Measurements from ENCODE around the gene IFNA21.
"Not testable (repeated sequence)": the region's sequence is repeated elsewhere in the genome, so short reads cannot be mapped to it uniquely, and the experiment has no call there.

Gene IFNA21

DNA sequence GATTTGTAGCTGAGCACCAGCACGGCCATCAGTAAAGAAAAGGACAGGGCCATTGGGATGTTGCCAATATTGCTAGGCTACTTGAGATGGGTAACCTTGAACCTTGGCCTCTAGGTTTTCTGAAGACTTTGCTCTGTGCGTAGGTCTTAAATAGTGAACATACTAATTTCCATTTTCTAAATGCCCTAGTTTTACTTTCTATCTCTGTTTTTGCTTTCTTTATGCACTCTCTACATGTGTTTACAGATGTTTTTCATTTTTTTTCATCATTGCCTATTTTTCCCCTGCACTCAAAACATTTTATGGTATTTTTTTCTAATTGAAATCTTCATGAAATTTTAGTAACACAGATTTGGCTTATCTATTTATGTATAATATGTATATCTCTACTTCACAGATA is at the start of gene IFNA21:
Gene IFNA21, minus strand, starts transcription at position 101 of the 400 bp plus-strand sequence. Its CDS starts 48 bp downstream, at position 53.
- DNase-seq = not testable (repeated sequence)

DNA sequence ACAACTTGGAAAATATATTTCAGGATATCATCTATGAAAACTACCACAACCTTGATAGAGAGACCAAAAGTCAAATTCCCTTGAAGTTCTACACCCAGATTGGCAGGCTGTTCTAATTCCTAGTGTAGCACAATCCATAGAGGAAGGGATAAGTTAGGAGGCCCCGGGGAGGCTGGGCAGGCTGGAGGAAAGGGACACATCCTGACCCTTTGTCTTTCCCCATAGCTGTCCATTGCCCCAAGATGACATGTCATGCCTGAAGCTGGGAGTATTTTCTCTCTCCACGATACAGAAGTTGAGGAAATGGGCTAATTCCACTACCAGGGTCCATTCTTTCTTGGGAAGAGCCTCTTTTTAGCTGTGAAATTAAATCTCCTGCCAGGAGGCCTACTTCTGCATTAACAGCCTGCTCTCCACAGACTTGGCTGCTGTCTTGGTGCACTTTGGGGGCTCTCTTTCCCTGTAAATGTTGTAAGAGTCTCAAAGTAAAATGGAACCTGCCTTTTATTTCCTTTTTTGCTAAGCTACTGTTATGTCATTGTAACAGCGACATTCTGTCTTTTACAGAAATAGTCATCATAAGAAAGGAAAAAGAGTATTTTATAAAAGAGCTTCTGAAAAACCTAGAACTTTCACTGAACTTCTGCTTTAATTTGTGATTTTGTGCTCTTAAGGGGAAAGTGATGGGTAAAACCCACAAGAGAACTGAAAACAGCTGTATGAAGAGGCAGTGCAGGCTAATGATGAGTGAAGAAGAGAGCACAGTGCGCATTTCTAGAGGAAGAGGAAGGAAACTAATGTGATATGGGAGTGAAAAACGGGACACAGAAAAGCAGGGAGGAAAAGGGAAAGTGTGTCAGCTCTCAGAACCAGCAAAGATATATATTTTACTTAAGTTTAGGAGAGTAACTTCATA is 47.2 kb upstream of the IFNA21 start:
- not testable (repeated sequence) for DNase-seq

DNA sequence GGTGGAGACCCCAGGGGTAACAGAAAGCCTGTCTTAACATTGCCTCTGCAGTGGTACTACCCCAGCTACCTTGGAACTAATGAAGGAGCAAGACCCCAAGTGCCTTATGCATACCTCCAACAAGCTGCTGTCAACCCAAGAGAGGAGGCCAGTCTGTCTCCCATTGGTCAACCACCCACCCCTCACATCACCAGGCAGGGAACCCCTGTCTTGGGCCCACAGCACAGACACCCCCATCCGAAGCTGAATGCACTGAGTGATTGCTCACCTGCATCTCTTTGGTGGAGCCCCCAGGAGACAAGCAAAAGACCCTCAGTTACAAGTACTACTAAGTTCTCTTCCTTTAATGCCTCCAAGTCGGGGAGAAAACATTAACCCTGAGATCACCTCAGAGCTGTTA is 45.7 kb upstream of the IFNA21 start:
- DNase-seq = not testable (repeated sequence)

DNA sequence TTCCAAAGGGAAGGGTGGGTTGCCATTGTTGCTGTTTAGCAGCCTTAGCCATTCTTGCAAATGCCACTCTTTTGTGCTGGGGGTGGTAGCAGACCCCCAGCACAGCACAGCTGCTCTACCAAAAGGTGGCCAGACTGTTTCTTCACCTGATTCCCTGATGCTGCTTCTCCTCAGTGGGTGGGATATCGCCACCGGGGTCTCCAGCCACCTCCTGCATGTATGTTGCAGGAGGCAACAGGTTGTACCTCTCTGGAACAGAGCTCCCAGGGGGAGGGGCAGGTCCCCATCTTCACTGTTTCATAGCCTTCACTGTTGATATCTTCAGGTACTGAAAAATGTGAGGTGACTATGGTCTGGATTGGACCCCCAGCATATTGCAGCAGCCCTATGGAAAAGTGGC is 44.3 kb upstream of the IFNA21 start:
- not testable (repeated sequence) for DNase-seq

DNA sequence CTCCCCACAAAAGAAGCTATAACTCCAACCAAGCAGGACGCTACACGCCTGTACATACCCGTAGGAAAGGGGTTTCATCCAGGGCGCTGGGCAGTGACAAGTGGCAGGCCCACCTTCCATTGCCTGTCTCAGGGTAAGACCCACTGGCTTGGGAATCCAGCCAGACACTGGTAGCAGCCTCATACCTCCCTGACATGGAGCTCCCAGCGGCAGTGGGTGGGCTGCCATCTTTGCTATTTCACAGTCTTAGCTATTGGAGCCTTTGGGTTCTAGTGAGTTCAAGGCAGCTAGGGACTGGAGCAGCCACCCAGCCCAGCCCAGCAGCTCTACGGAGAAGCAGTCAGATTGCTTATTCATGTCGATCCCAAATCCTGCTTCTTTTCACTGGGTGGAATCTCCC is 43.9 kb upstream of the IFNA21 start:
- DNase-seq = no peak

DNA sequence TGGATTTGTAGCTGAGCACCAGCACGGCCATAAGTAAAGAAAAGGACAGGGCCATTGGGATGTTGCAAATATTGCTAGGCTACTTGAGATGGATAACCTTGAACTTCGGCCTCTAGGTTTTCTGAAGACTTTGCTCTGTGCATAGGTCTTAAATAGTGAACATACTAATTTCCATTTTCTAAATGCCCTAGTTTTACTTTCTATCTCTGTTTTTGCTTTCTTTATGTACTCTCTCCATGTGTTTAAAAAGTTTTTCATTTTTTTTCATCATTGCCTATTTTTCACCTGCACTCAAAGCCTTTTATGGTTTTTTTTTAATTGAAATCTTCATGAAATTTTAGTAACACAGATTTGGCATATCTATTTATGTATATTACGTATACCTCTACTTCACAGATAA is 40.6 kb upstream of the IFNA21 start, which contains the start of gene IFNA10:
Gene IFNA10, minus strand, starts transcription at position 101 of the 400 bp plus-strand sequence. Its CDS starts 46 bp downstream, at position 55.
- not testable (repeated sequence) for DNase-seq

DNA sequence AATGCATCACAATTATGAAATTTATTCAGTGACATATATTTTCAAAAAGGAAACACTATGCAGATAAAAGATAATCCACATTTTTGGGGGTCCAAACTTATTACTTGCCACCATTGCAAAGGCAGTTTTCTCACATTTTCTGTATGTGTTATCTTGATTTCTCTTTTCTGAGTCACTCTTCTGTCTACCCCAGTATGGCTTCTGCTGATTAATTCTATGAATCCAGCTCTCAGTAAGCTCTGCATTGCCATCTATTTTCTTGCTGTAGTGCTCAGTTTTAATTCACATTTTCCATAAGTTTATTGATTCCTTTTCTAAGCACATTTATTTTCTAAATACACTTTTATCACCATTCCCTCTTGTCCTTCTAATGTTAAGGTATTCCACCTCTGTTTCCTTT is 38.7 kb upstream of the IFNA21 start:
- no peak for DNase-seq

DNA sequence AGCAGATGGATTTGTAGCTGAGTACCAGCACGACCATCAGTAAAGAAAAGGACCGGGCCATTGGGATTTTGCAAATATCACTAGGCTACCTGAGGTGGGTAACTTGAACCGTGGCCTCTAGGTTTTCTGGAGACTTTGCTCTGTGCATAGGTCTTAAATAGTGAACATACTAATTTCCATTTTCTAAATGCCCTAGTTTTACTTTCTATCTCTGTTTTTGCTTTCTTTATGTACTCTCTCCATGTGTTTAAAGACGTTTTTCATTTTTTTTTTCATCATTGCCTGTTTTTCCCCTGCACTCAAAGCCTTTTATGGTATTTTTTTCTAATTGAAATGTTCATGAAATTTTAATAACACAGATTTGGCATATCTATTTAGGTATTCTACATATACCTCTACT is 35.6 kb upstream of the IFNA21 start, which contains the start of gene IFNA7:
Gene IFNA7, minus strand, starts transcription at position 101 of the 400 bp plus-strand sequence. Its CDS starts 40 bp downstream, at position 61.
- DNase-seq = not testable (repeated sequence)

DNA sequence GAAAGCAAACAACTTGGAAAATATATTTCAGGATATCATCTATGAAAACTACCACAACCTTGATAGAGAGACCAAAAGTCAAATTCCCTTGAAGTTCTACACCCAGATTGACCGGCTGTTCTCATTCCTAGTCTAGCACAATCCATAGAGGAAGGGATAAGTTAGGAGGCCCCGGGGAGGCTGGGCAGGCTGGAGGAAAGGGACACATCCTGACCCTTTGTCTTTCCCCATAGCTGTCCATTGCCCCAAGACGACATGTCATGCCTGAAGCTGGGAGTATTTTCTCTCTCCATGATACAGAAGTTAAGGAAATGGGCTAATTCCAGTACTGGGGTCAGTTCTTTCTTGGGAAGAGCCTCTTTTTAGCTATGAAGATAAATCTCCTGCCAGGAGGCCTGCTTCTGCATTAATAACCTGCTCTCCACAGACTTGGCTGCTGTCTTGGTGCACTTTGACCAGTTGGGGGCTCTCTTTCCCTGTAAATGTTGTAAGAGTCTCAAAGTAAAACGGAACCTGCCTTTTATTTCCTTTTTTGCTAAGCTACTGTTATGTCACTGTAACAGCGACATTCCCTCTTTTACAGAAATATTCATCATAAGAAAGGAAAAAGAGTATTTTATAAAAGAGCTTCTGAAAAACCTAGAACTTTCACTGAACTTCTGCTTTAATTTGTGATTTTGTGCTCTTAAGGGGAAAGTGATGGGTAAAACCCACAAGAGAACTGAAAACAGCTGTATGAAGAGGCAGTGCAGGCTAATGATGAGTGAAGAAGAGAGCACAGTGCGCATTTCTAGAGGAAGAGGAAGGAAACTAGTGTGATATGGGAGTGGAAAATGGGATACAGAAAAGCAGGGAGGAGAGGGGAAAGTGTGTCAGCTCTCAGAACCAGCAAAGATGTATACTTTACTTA is 28.7 kb upstream of the IFNA21 start:
- peak in 7 of 56 donors; percentile 3 to 59 (median 9) for DNase-seq

DNA sequence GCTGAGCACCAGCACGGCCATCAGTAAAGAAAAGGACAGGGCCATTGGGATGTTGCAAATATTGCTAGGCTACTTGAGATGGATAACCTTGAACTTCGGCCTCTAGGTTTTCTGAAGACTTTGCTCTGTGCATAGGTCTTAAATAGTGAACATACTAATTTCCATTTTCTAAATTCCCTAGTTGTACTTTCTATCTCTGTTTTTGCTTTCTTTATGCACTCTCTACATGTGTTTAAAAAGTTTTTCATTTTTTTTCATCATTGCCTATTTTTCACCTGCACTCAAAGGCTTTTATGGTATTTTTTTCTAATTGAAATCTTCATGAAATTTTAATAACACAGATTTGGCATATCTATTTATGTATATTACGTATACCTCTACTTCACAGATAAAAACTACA is 21.0 kb upstream of the IFNA21 start, which contains the start of gene IFNA4:
Gene IFNA4, minus strand, starts transcription at position 101 of the 400 bp plus-strand sequence. Its CDS starts 56 bp downstream, at position 45.
- not testable (repeated sequence) for DNase-seq

DNA sequence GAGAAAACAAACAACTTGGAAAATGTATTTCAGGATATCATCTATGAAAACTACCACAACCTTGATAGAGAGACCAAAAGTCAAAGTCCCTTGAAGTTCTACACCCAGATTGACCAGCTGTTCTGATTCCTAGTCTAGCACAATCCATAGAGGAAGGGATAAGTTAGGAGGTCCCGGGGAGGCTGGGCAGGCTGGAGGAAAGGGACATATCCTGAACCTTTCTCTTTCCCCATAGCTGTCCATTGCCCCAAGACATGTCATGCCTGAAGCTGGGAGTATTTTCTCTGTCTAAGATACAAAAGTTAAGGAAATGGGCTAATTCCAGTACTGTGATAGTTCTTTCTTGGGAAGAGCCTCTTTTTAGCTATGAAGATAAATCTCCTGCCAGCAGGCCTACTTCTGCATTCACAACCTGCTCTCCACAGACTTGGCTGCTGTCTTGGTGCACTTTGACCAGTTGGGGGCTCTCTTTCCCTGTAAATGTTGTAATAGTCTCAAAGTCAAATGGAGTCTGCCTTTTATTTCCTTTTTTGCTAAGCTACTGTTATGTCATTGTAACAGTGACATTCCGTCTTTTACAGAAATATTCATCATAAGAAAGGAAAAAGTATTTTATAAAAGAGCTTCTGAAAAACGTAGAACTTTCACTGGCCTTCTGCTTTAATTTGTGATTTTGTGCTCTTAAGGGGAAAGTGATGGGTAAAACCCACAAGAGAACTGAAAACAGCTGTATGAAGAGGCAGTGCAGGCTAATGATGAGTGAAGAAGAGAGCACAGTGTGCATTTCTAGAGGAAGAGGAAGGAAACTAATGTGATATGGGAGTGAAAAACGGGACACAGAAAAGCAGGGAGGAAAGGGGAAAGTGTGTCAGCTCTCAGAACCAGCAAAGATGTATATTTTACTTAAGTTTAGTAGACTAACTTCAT is 16.6 kb upstream of the IFNA21 start:
- DNase-seq = peak in 3 of 56 donors; percentile 1 to 7 (median 2)

DNA sequence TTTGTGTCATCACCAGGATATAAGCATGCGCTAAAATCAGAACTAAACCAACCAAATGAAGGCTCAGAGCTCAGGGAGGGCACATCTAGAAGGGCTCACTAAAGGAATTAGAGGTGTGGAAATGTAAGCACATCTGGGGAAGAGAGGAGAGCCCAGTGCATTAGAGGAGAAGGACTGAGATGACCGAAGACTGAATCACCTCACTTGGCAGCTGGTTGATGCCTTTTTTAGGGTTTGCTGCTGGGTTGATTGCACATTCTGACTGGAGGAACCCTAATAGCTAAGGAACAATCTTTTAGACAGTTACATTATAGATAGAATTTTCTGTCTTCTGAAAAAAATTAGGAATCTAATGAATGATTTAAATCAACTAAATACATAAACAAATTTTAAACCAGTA is 8.2 kb upstream of the IFNA21 start:
- no peak for DNase-seq

DNA sequence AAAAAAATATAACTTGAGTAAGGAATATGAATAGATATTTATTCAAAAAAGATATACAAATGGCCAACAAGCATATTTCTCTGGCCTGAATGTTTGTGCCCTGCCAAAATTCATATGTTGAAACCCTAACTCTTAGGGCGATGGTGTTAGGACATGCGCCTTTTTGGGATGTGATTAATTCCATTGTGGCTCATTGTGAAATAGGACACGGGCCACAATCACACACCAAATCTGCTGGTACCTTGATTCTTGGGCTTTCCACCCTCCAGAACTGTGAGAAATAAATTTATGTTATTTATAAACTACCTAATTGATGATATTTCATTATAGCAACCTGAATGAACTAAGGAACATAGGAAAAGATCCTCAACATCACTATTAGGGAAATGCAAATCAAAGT is 5.7 kb upstream of the IFNA21 start:
- DNase-seq = no peak

DNA sequence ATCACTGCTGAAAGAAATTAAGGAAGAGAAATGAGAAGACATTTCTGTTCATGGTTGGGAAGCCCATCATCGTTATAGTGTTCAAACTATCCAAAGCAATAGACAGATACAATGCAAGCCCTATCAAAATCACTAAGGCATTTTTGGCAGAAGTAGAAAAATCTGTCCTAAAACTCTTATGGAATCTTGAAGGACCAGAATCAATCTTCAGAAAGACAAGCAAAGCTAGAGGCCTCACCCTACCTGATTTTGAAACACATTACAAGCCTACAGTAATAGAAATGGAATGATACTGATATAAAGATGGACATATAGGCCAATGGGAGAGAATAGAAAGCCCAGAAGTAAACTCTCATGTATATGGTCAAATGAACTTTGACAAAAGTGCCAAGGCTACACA is 4.9 kb upstream of the IFNA21 start:
- no peak for DNase-seq

DNA sequence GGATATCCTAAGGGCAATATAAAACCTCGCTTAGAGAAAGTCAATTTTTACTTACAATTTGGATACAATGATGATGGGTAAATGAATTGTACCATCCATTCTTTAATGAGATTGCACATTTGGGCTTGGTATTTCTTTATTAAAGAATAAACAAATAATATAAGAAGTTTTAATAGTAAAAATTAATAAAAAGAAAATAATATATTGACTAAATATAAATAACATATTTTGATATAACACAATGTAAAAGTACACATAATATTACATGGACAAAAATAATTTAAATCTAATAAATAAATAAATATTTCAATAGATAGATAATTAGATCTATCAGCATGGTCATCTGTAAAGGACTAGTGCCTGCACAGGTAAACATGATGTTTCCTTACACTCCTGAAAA is 944 bp downstream of the IFNA21 start:
- no peak for DNase-seq

DNA sequence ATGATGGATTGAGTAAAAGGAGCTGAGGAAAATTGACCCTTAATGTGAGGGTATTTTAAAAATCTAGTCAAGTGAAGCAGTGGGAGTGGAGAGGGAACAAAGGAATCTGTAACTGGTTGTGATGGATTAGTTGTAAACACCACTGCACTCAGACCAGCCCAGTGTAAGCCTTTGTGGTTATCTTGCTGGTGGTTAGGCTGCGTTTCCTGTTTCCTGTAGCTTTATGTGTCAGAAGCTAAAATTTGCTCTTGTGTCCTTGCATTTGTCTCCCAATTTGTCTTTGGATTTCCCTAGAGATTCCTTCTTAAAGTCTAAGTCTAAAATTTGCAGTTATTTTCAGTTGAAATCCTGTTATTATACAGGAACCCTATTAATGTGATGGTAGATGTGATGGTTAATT is 6.3 kb downstream of the IFNA21 start:
- DNase-seq = no peak

DNA sequence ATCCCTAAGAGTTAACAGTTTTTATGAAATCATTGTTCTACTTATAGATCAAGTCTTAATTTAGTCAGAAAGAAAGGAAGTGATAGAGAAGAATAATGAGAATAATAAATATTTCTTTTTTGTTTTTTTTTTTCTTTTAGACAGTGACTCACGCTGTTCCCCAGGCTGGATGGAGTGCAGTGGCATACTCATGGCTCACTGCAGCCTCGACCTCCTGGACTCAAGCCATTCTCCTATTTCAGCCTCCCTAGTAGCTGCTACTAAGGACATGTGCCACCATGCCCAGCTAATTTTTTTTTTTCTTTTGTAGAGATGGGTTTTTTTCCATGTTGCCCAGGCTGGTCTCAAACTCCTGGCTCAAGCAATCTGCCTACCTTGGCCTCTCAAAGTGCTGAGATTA is 11.0 kb downstream of the IFNA21 start:
- no peak for DNase-seq

DNA sequence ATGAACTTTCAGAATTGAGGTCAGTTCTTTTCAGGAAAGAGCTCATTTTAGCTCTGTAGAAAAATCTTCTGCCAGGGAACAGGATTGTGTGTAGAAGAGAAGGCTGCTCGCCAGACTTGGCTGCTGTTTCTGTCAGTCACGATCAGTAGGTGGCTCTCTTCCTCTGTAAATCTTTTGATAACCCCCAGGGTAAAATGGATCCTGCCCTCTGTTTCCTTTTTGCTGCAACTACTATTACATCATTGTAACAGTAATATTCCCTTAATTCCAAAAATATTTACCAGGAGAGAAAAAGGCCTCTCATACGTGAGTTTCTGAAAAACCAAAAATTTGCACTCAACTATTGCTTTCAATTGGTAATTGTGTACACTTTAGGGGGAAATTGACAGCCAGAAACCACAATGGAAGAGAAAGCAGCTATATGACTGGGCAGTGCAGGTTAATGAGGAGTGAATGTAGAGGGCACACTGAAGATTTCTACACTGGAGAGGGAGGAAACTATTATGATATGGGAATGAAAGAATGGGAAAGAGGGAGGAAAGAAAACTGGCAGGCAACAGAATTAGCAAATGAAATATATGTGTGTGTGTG is 12.3 kb downstream of the IFNA21 start:
- peak in 2 of 56 donors; percentile 13 to 14 for DNase-seq

DNA sequence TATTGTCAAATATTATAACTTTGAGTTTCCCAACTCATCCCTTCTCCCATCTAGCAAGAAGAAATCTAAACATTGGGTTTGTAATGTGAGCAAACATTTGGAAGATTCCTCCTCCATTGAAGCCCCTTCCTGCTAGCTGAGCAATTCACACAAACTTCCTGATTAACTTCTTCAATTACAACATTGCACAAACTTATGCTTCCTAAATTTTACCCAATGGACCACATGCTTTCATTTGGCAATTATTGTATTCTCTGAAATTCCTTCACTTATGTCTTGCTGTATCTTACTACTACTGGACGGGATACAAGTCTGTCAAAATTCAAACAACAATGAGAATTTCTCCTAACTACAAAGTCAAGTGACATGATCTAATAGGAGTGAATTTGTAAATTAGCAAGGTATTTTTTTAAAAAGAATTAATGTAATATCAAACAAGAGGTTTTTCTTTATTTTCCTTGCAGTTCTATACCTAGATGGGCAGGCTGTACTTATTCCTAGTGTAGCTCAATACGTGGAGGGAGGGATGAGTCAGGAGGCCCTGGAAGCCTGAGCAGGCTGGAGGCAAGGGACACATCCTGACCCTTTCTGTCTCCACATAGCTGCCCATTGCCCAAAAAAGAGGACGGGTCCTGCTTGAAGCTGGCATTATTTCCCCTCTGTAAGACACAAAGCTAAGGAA is 13.0 kb downstream of the IFNA21 start:
- DNase-seq = no peak
